ENCODE data around the gene CARS2. TPM values are rescaled to one million over a fixed set of nuclear protein-coding genes. Genes with fewer than 3 reads are reported as not detected.
"Not testable (repeated sequence)": the region's sequence is repeated elsewhere in the genome, so short reads cannot be mapped to it uniquely, and the experiment has no call there.

The CARS2 gene
- polyA plus RNA-seq, 1 donor (not counting 4 experiments of a cell fraction or from before 2014, with no cell fraction given): 90.0 TPM

DNA sequence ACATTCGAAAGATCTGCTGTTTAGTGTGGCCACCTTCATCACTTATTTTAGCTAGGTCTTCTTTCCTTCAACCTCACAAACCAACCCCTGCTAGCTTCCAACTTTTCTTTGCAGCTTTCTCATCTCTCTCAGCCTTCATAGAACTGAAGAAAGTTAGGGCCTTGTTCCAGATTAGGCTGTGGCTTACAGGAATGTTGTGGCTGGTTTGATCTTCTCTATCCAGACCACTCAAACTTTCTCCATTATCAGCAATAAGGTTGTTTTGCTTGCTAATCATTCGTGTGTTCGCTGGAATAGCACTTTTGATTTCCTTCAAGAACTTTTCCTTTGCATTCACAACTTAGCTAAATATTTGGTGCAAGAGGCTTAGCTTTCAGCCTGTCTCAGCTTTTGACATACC is 44.7 kb downstream of the CARS2 start:
- H3K4me2 ChIP-seq (ENCODE audit: control insufficient read depth, extremely low read depth, insufficient read depth, low read depth, low read length): no peak overlapping the region
- no peak for TF ChIP-seq EZH2 (IDR thresholded peaks at IDR 0.05; ENCODE audit: low read length)
- TF ChIP-seq, protein P1, sequence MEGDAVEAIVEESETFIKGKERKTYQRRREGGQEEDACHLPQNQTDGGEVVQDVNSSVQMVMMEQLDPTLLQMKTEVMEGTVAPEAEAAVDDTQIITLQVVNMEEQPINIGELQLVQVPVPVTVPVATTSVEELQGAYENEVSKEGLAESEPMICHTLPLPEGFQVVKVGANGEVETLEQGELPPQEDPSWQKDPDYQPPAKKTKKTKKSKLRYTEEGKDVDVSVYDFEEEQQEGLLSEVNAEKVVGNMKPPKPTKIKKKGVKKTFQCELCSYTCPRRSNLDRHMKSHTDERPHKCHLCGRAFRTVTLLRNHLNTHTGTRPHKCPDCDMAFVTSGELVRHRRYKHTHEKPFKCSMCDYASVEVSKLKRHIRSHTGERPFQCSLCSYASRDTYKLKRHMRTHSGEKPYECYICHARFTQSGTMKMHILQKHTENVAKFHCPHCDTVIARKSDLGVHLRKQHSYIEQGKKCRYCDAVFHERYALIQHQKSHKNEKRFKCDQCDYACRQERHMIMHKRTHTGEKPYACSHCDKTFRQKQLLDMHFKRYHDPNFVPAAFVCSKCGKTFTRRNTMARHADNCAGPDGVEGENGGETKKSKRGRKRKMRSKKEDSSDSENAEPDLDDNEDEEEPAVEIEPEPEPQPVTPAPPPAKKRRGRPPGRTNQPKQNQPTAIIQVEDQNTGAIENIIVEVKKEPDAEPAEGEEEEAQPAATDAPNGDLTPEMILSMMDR (optimal IDR thresholded peaks at IDR 0.05 in 1 of 3, IDR thresholded peaks at IDR 0.05 in 1 of 3, conservative IDR thresholded peaks at IDR 0.05 in 1 of 3; ENCODE audit: extremely low read depth in 1 of 3, insufficient read depth in 2 of 3, low read length in 3 of 3): no peak
- no peaks in the 10 kb centered on the region for H3K4me1 ChIP-seq (ENCODE audit: control insufficient read depth, extremely low read depth, insufficient read depth, low read length)
- dilution Hi-C loops (cut with MboI; ENCODE audit: extremely low pct_ligation_motif_present, low sequenced_read_pairs): no loop called here
- no peaks in the 10 kb centered on the region for H3K27me3 ChIP-seq (ENCODE audit: control insufficient read depth, extremely low read depth, insufficient read depth, low read length)
- H3K27ac ChIP-seq (ENCODE audit: control insufficient read depth, insufficient read depth, low read length): no peak overlapping the region
- H3K9me3 ChIP-seq (ENCODE audit: control insufficient read depth, low read depth, low read length): no peaks in the 10 kb centered on the region
- H3K9me1 ChIP-seq (ENCODE audit: control insufficient read depth, extremely low read depth, insufficient read depth, low read length): no peaks in the 10 kb centered on the region
- FAIRE-seq (no peak), DNase-seq (ENCODE audit: low read depth, low spot score) (no peak)
- H3K9ac ChIP-seq (ENCODE audit: control insufficient read depth, extremely low read depth, insufficient read depth, low read length): no peak overlapping the region
- no peak overlapping the region for H2AFZ ChIP-seq (ENCODE audit: control insufficient read depth, low read length)
- no peak overlapping the region for H3K4me3 ChIP-seq (ENCODE audit: control insufficient read depth in 2 of 3, extremely low read depth in 1 of 3, insufficient read depth in 2 of 3, low read depth in 1 of 3, low read length in 3 of 3)
- peaks cover 19 to 25% of the 10 kb centered on the region in 2 experiments for H3K36me3 ChIP-seq (ENCODE audit: control insufficient read depth in 2 of 2, extremely low read depth in 1 of 2, insufficient read depth in 2 of 2, low read length in 2 of 2)
- H3K79me2 ChIP-seq (ENCODE audit: control insufficient read depth, insufficient read depth, low read length): peaks cover 2% of the 10 kb centered on the region
- H4K20me1 ChIP-seq (ENCODE audit: control insufficient read depth, extremely low read depth, insufficient read depth, low read length): no peaks in the 10 kb centered on the region

DNA sequence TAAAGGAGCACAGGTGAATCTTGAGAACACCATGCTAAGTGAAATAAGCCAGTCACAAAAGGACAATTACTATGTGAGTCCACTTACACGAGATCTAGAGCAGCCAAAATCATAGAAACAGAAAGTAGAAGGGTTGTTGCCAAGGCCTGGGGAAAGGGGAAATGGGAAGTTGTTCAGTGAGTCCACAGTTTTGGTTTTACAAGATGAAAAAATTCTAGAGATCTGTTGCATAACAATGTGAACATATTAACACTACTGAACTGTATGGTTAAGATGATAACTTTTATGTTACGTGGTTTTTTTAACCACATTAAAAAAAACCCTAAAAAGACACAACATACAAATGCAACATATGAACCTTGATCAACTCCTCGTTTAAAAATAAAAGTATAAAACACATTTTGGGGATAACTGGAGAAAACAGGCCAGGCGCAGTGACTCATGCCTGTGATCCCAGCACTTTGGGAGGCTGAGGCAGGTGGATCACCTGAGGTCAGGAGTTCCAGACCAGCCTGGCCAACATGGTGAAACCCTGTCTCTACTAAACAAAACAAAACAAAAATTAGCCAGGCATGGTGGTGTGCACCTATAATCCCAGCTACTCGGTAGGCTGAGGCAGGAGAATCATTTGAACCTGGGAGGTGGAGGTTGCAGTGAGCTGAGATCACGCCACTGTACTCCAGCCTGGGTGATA is 47.6 kb downstream of the CARS2 start:
- H3K9me1 ChIP-seq (ENCODE audit: control insufficient read depth, extremely low read depth, insufficient read depth, low read length); dilution Hi-C loops (cut with MboI; ENCODE audit: extremely low pct_ligation_motif_present, low sequenced_read_pairs); DNase-seq (ENCODE audit: low read depth, low spot score); H3K4me3 ChIP-seq (ENCODE audit: control insufficient read depth in 2 of 3, extremely low read depth in 1 of 3, insufficient read depth in 2 of 3, low read depth in 1 of 3, low read length in 3 of 3); H3K9me3 ChIP-seq (ENCODE audit: control insufficient read depth, low read depth, low read length); H3K79me2 ChIP-seq (ENCODE audit: control insufficient read depth, insufficient read depth, low read length); H3K27me3 ChIP-seq (ENCODE audit: control insufficient read depth, extremely low read depth, insufficient read depth, low read length); H3K9ac ChIP-seq (ENCODE audit: control insufficient read depth, extremely low read depth, insufficient read depth, low read length); H3K4me1 ChIP-seq (ENCODE audit: control insufficient read depth, extremely low read depth, insufficient read depth, low read length); H4K20me1 ChIP-seq (ENCODE audit: control insufficient read depth, extremely low read depth, insufficient read depth, low read length); H3K4me2 ChIP-seq (ENCODE audit: control insufficient read depth, extremely low read depth, insufficient read depth, low read depth, low read length); H3K27ac ChIP-seq (ENCODE audit: control insufficient read depth, insufficient read depth, low read length); H2AFZ ChIP-seq (ENCODE audit: control insufficient read depth, low read length): not testable (repeated sequence)
- FAIRE-seq: peak; percentile 20
- peaks cover 15% of the 10 kb centered on the region in 2 experiments for H3K36me3 ChIP-seq (ENCODE audit: control insufficient read depth in 2 of 2, extremely low read depth in 1 of 2, insufficient read depth in 2 of 2, low read length in 2 of 2)

DNA sequence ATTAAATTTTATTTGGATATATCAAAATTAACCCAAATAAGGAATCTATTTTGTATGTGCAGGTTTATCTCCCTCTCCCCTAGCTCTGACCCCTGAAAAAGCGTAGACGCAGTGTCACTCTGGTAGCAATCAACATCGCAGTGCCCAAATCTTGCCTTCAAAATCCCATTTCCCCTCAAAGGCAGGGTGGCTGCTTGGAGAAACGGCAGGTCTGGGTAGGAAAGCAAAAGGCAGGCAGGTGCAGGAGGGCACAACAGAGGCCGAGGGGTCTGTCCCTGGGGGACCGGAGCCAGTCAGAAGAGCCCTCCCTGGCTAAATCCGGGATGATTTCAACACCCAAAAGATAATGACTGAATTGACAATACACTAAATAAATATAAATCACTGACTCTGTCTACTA is 48.7 kb downstream of the CARS2 start:
- Histone ChIP-seq H3K9me1 (ENCODE audit: control insufficient read depth, extremely low read depth, insufficient read depth, low read length) (no peaks in the 10 kb centered on the region), H4K20me1 (ENCODE audit: control insufficient read depth, extremely low read depth, insufficient read depth, low read length) (no peaks in the 10 kb centered on the region), H3K27ac (ENCODE audit: control insufficient read depth, insufficient read depth, low read length) (no peak overlapping the region), H3K27me3 (ENCODE audit: control insufficient read depth, extremely low read depth, insufficient read depth, low read length) (no peaks in the 10 kb centered on the region), H3K9ac (ENCODE audit: control insufficient read depth, extremely low read depth, insufficient read depth, low read length) (no peak overlapping the region), H3K4me1 (ENCODE audit: control insufficient read depth, extremely low read depth, insufficient read depth, low read length) (no peaks in the 10 kb centered on the region), H3K79me2 (ENCODE audit: control insufficient read depth, insufficient read depth, low read length) (peaks cover 2% of the 10 kb centered on the region), H2AFZ (ENCODE audit: control insufficient read depth, low read length) (no peak overlapping the region), H3K9me3 (ENCODE audit: control insufficient read depth, low read depth, low read length) (no peaks in the 10 kb centered on the region), H3K4me2 (ENCODE audit: control insufficient read depth, extremely low read depth, insufficient read depth, low read depth, low read length) (no peak overlapping the region), H3K4me3 (ENCODE audit: control insufficient read depth in 2 of 3, extremely low read depth in 1 of 3, insufficient read depth in 2 of 3, low read depth in 1 of 3, low read length in 3 of 3) (no peak overlapping the region), H3K36me3 (ENCODE audit: control insufficient read depth in 2 of 2, extremely low read depth in 1 of 2, insufficient read depth in 2 of 2, low read length in 2 of 2) (peaks cover 9 to 20% of the 10 kb centered on the region in 2 experiments)
- FAIRE-seq (no peak), DNase-seq (ENCODE audit: low read depth, low spot score) (no peak)
- dilution Hi-C loops (cut with MboI; ENCODE audit: extremely low pct_ligation_motif_present, low sequenced_read_pairs): no loop called here
- no peak for TF ChIP-seq EZH2 (IDR thresholded peaks at IDR 0.05; ENCODE audit: low read length)
- TF ChIP-seq, protein P1 (optimal IDR thresholded peaks at IDR 0.05 in 1 of 3, IDR thresholded peaks at IDR 0.05 in 1 of 3, conservative IDR thresholded peaks at IDR 0.05 in 1 of 3; ENCODE audit: extremely low read depth in 1 of 3, insufficient read depth in 2 of 3, low read length in 3 of 3): no peak
